Fibroblast of the aortic adventitia (primary cell): ENCODE data around the gene NCK2. TPM values are rescaled to one million over a fixed set of nuclear protein-coding genes. Genes with fewer than 3 reads are reported as not detected.
"Not testable (repeated sequence)": the region's sequence is repeated elsewhere in the genome, so short reads cannot be mapped to it uniquely, and the experiment has no call there.

Experiments used
- DNase-seq: peaks from one replicate; pipeline ENCODE4 v3.0.0-alpha.2; 2010; ENCODE audit warnings: low read depth
- H3K4me3 ChIP-seq: 2 replicates; pipeline ENCODE4 v1.5.1; 2011; ENCODE audit warnings: low read depth, mild to moderate bottlenecking, control low read depth, low read length, moderate library complexity
- CTCF ChIP-seq: IDR thresholded peaks from 2 replicates; pipeline ENCODE4 v1.5.1; 2011; ENCODE audit warnings: mild to moderate bottlenecking, low read length, control low read depth, inconsistent platforms; ENCODE audit not compliant: insufficient read depth
- total RNA-seq: library from RNA; depleted of rRNA; stranded (reverse); fragments of >200 nt; gene quantifications from 2 replicates; pipeline ENCODE4 v1.2.3, GENCODE V29; 2012; ENCODE audit warnings: low replicate concordance

Gene NCK2
- total RNA-seq, 1 donor: 9.4 TPM

DNA sequence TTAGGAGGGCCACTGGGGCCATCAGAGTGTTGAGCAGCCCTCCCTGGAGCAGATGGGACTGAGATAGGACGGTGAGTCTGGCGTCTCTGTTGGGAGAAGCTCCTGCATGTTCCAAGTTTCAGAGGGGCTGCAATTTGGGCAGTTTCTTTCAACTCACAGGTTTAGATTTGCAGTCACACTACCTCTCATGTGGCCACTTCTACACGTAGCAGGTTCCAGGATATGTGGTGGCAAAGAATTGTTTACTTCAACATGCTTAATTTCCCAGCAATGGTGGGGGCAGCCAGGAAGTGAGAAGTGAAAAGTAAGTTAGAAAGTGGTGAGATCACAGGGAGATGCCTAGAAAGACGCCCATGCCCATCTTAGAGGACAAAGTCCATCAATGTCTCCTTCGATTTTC, 9.3 kb downstream of the NCK2 start:
- no peak for DNase-seq
- no peak overlapping the region for H3K4me3 ChIP-seq
- TF ChIP-seq CTCF: no peak

- no peak for DNase-seq
- H3K4me3 ChIP-seq: no peak overlapping the region
- TF ChIP-seq CTCF: no peak
These were observed 10.3 kb downstream of the NCK2 start for GRCh38 chr2:105754994-105755393.

GRCh38 chr2:105755895-105756294, 11.2 kb downstream of the NCK2 start:
- DNase-seq: no peak
- H3K4me3 ChIP-seq: no peak overlapping the region
- no peak for TF ChIP-seq CTCF

DNA sequence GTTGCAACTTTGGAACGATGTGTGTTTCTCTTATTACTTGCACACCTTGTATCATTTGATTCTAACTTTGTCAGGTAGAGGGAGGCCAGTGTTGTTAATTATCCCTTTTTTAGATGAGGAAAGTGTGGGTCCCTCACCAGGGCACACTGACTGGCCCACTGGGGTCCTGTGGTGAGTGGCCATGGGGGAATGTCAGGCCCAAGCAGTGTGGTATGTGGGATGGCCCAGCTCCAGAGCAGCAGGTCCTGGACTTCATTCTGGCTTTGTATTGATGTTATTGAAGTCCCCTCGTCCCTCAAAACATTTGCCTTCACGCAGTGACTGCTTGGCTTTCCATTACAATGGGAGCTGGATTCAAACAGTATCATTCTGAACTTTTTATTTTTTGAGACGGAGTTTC, 11.7 kb downstream of the NCK2 start:
- no peak for DNase-seq
- H3K4me3 ChIP-seq: no peak overlapping the region
- TF ChIP-seq CTCF: no peak

GRCh38 chr2:105756865-105757264, 12.2 kb downstream of the NCK2 start:
- DNase-seq, H3K4me3 ChIP-seq: not testable (repeated sequence)

- no peak overlapping the region for H3K4me3 ChIP-seq
- TF ChIP-seq CTCF: no peak
- no peak for DNase-seq
These were observed 12.7 kb downstream of the NCK2 start for GRCh38 chr2:105757433-105757832.

- no peak for TF ChIP-seq CTCF
- H3K4me3 ChIP-seq: no peak overlapping the region
- no peak for DNase-seq
These were observed 15.5 kb downstream of the NCK2 start for GRCh38 chr2:105760191-105760590.
